ENCODE data around the gene COMMD3. TPM values are rescaled to one million over a fixed set of nuclear protein-coding genes. Genes with fewer than 3 reads are reported as not detected.

COMMD3 gene
- total and polyA plus RNA-seq, 9 of the 15 experiments (the other 6 are each of a cell fraction or from before 2014, with no cell fraction given) = 50.7 to 217 (median 80.1) TPM

DNA sequence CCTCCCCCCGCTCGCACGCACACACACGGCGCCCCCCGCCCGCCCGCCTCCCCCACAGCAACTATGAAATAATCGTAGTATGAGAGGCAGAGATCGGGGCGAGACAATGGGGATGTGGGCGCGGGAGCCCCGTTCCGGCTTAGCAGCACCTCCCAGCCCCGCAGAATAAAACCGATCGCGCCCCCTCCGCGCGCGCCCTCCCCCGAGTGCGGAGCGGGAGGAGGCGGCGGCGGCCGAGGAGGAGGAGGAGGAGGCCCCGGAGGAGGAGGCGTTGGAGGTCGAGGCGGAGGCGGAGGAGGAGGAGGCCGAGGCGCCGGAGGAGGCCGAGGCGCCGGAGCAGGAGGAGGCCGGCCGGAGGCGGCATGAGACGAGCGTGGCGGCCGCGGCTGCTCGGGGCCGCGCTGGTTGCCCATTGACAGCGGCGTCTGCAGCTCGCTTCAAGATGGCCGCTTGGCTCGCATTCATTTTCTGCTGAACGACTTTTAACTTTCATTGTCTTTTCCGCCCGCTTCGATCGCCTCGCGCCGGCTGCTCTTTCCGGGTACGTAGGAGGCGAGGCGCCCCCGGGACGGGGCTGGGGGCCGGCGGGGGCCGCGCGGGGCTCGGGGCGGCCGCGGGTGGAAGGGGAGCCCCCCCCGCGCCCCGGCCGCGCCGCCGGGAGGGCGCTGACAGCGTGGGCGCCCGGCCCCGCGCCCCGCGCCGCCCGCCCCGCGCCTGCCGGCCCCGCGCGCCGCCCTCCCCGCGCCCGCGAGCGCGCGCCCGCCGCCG, 5.2 kb downstream of the COMMD3 start (continued):
- TF ChIP-seq, protein P1, sequence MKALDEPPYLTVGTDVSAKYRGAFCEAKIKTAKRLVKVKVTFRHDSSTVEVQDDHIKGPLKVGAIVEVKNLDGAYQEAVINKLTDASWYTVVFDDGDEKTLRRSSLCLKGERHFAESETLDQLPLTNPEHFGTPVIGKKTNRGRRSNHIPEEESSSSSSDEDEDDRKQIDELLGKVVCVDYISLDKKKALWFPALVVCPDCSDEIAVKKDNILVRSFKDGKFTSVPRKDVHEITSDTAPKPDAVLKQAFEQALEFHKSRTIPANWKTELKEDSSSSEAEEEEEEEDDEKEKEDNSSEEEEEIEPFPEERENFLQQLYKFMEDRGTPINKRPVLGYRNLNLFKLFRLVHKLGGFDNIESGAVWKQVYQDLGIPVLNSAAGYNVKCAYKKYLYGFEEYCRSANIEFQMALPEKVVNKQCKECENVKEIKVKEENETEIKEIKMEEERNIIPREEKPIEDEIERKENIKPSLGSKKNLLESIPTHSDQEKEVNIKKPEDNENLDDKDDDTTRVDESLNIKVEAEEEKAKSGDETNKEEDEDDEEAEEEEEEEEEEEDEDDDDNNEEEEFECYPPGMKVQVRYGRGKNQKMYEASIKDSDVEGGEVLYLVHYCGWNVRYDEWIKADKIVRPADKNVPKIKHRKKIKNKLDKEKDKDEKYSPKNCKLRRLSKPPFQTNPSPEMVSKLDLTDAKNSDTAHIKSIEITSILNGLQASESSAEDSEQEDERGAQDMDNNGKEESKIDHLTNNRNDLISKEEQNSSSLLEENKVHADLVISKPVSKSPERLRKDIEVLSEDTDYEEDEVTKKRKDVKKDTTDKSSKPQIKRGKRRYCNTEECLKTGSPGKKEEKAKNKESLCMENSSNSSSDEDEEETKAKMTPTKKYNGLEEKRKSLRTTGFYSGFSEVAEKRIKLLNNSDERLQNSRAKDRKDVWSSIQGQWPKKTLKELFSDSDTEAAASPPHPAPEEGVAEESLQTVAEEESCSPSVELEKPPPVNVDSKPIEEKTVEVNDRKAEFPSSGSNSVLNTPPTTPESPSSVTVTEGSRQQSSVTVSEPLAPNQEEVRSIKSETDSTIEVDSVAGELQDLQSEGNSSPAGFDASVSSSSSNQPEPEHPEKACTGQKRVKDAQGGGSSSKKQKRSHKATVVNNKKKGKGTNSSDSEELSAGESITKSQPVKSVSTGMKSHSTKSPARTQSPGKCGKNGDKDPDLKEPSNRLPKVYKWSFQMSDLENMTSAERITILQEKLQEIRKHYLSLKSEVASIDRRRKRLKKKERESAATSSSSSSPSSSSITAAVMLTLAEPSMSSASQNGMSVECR (CRISPR knock-in tag; IDR thresholded peaks at IDR 0.05) = 0 out of 2 replicates have a peak, but pooled peaks have one; percentile 63
- TF ChIP-seq ZNF76 (CRISPR knock-in tag; IDR thresholded peaks at IDR 0.05; ENCODE audit: borderline replicate concordance) (0 out of 2 replicates have a peak, but pooled peaks have one; percentile 49), PHB2 (IDR thresholded peaks at IDR 0.05; ENCODE audit: low read depth) (no peak), FOXP1 (CRISPR knock-in tag; IDR thresholded peaks at IDR 0.05) (peak; percentile 65; the same call in 1 of the 2 replicates), RB1 (IDR thresholded peaks at IDR 0.05; ENCODE audit: low read depth) (peak; percentile 76; the same call in 1 of the 2 replicates), SRSF1 (IDR thresholded peaks at IDR 0.05; ENCODE audit: low read depth, low read length) (peak; percentile 56; the same call in 1 of the 2 replicates), MXI1 (IDR thresholded peaks at IDR 0.05; ENCODE audit: low read depth, low read length) (no peak), ZBED1 (IDR thresholded peaks at IDR 0.05) (0 out of 2 replicates have a peak, but pooled peaks have one; percentile 72), BACH1 (tag; IDR thresholded peaks at IDR 0.05) (no peak), SMC3 (conservative IDR thresholded peaks at IDR 0.05; ENCODE audit: insufficient read depth, low read depth, low read length) (0 out of 2 replicates have a peak, but pooled peaks have one; percentile 7), SOX6 (IDR thresholded peaks at IDR 0.05) (no peak), ZNF146 (CRISPR knock-in tag; IDR thresholded peaks at IDR 0.05; ENCODE audit: unreplicated experiment) (no peak), YY1 (IDR thresholded peaks at IDR 0.05; ENCODE audit: borderline replicate concordance in 1 of 3, control insufficient read depth in 1 of 3, extremely low read depth in 1 of 3, insufficient read depth in 3 of 3, insufficient read length in 1 of 3, insufficient replicate concordance in 2 of 3, low read depth in 1 of 3, low read length in 2 of 3) (peak; percentile 74 to 94 (median 87)), ZNF57 (CRISPR knock-in tag; IDR thresholded peaks at IDR 0.05) (0 out of 2 replicates have a peak, but pooled peaks have one; percentile 64), GABPB1 (CRISPR knock-in tag; IDR thresholded peaks at IDR 0.05) (peak; percentile 43; the same call in 1 of the 2 replicates), KDM5B (IDR thresholded peaks at IDR 0.05; ENCODE audit: insufficient replicate concordance, low read depth, low read length) (peak; percentile 57), SP1 (CRISPR knock-in tag; IDR thresholded peaks at IDR 0.05) (peak; percentile 46; the same call in 1 of the 2 replicates), PHF8 (IDR thresholded peaks at IDR 0.05; ENCODE audit: borderline replicate concordance, low read length) (peak; percentile 53; the same call in 1 of the 2 replicates), ZNF134 (CRISPR knock-in tag; conservative IDR thresholded peaks at IDR 0.05) (0 out of 2 replicates have a peak, but pooled peaks have one; percentile 10), ZNF644 (tag; IDR thresholded peaks at IDR 0.05; ENCODE audit: low read depth) (peak; percentile 42; the same call in 1 of the 2 replicates), KAT2B (IDR thresholded peaks at IDR 0.05; ENCODE audit: low read depth, low read length) (no peak)
- TF ChIP-seq, protein P2, sequence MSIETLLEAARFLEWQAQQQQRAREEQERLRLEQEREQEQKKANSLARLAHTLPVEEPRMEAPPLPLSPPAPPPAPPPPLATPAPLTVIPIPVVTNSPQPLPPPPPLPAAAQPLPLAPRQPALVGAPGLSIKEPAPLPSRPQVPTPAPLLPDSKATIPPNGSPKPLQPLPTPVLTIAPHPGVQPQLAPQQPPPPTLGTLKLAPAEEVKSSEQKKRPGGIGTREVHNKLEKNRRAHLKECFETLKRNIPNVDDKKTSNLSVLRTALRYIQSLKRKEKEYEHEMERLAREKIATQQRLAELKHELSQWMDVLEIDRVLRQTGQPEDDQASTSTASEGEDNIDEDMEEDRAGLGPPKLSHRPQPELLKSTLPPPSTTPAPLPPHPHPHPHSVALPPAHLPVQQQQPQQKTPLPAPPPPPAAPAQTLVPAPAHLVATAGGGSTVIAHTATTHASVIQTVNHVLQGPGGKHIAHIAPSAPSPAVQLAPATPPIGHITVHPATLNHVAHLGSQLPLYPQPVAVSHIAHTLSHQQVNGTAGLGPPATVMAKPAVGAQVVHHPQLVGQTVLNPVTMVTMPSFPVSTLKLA (conservative IDR thresholded peaks at IDR 0.05) = peak; percentile 21 to 67; a peak in 1 of 4 replicates

All from K562 (cell line).